ENCODE data around the gene PROM2.

DNA sequence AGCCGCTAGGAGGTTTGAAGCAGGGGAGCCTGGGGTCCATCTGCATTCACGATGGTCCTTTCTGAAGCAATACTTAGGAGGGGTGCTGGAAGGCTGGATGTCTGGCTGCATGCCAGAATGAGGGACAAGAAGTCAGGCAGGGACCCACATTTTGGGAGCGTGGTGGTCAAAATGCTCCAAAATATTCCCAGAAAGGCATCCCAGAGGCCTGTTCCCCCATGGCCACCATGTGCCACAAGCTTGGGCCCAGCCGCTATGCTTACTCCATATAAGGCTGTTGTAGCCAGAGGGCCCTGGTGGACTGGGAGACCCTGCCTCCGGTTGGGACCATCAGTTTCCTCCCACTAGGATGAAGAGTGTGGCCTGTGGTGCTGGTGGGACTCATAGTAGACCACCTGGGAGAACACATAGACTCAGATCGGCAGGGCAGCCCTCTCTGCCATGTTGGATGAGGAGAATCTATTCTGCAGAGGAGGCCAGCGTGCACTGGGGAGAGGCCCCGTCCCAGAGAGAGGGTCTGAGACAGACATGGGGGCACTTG, 3.6 kb upstream of the PROM2 start:
- no peak for TF ChIP-seq CTCF (IDR thresholded peaks at IDR 0.05; ENCODE audit: insufficient read depth, low read depth, low read length)
- TF ChIP-seq EZH2 (IDR thresholded peaks at IDR 0.05; ENCODE audit: insufficient read depth, low read length): no peak
